Measurements from ENCODE around the gene BRD7. TPM values are rescaled to one million over a fixed set of nuclear protein-coding genes. Genes with fewer than 3 reads are reported as not detected.

BRD7 gene
- total and polyA plus RNA-seq, 7 experiments from 2014 or later = 34.5 to 91.1 (median 84.4) TPM

GRCh38 chr16:50303041-50303604 lies 65.7 kb downstream of the BRD7 start:
- ATAC-seq = no peak
- CTCF ChIA-PET = no interaction called here
- Histone ChIP-seq H3K27me3 (ENCODE audit: control insufficient read depth in 2 of 2, insufficient read depth in 2 of 2, low read length in 2 of 2) (no peaks in the 10 kb centered on the region), H3K27ac (ENCODE audit: low read depth, low read length) (no peak overlapping the region), H3K9me3 (ENCODE audit: control insufficient read depth in 2 of 3, low read length in 3 of 3) (no peaks in the 10 kb centered on the region), H3K4me1 (ENCODE audit: control insufficient read depth in 2 of 2, insufficient read depth in 2 of 2, low read length in 2 of 2) (no peaks in the 10 kb centered on the region), H3K4me3 (ENCODE audit: low read length) (no peak overlapping the region), H3K36me3 (ENCODE audit: control insufficient read depth in 2 of 3, insufficient read depth in 3 of 3, low read length in 3 of 3) (peaks cover 0 to 95% (median 12%) of the 10 kb centered on the region in 3 experiments)
- H3K27ac Mint-ChIP-seq = peak overlapping the region in 7 of 9 donors; percentile 18 to 81 (median 51)
- intact Hi-C loops (cut with micrococcal nuclease) = no loop called here
- H3K4me3 Mint-ChIP-seq = no peak overlapping the region
- no peaks in the 10 kb centered on the region for H3K27me3 Mint-ChIP-seq
- DNase-seq = peak in 1 of 9 donors; percentile 2
- H3K4me1 Mint-ChIP-seq = peaks cover 0 to 3% (median 0%) of the 10 kb centered on the region in 7 donors
- H3K36me3 Mint-ChIP-seq = peaks cover 0 to 16% (median 3%) of the 10 kb centered on the region in 5 donors
- no peaks in the 10 kb centered on the region for H3K9me3 Mint-ChIP-seq
- POLR2A ChIA-PET = interaction anchor here (0.7 kb wide), 1 partner anchor 10 kb away, joined by 3 read pairs; no protein-coding TSS in a partner anchor

- H3K4me3 ChIP-seq (ENCODE audit: low read length) = no peak overlapping the region
- no peaks in the 10 kb centered on the region for H3K9me3 ChIP-seq (ENCODE audit: control insufficient read depth in 2 of 3, low read length in 3 of 3)
- Mint-ChIP-seq H3K36me3 (peaks cover 0 to 17% (median 3%) of the 10 kb centered on the region in 5 donors), H3K4me3 (no peak overlapping the region), H3K4me1 (peaks cover 0 to 3% (median 0%) of the 10 kb centered on the region in 7 donors), H3K27ac (peak overlapping the region in 5 of 9 donors; percentile 18 to 81 (median 31)), H3K27me3 (no peaks in the 10 kb centered on the region), H3K9me3 (no peaks in the 10 kb centered on the region)
- ChIA-PET CTCF (no interaction called here), POLR2A (interaction anchor here (0.7 to 1.5 kb wide), 2 partner anchors 10 to 29 kb away, joined by 3 read pairs; no protein-coding TSS in a partner anchor)
- ATAC-seq (no peak), DNase-seq (peak in 1 of 9 donors; percentile 1)
- no peaks in the 10 kb centered on the region for H3K27me3 ChIP-seq (ENCODE audit: control insufficient read depth in 2 of 2, insufficient read depth in 2 of 2, low read length in 2 of 2)
- H3K27ac ChIP-seq (ENCODE audit: low read depth, low read length) = no peak overlapping the region
- intact Hi-C loops (cut with micrococcal nuclease) = no loop called here
- no peaks in the 10 kb centered on the region for H3K4me1 ChIP-seq (ENCODE audit: control insufficient read depth in 2 of 2, insufficient read depth in 2 of 2, low read length in 2 of 2)
- H3K36me3 ChIP-seq (ENCODE audit: control insufficient read depth in 2 of 3, insufficient read depth in 3 of 3, low read length in 3 of 3) = peaks cover 0 to 97% (median 12%) of the 10 kb centered on the region in 3 experiments
Observed at GRCh38 chr16:50302472-50303005, 66.2 kb downstream of the BRD7 start.

- CTCF ChIA-PET = no interaction called here
- Histone ChIP-seq H3K27me3 (ENCODE audit: control insufficient read depth in 2 of 2, insufficient read depth in 2 of 2, low read length in 2 of 2) (no peaks in the 10 kb centered on the region), H3K4me3 (ENCODE audit: low read length) (no peak overlapping the region), H3K9me3 (ENCODE audit: control insufficient read depth in 2 of 3, low read length in 3 of 3) (no peaks in the 10 kb centered on the region), H3K4me1 (ENCODE audit: control insufficient read depth in 2 of 2, insufficient read depth in 2 of 2, low read length in 2 of 2) (no peaks in the 10 kb centered on the region), H3K36me3 (ENCODE audit: control insufficient read depth in 2 of 3, insufficient read depth in 3 of 3, low read length in 3 of 3) (peaks cover 0 to 97% (median 12%) of the 10 kb centered on the region in 3 experiments), H3K27ac (ENCODE audit: low read depth, low read length) (no peak overlapping the region)
- Mint-ChIP-seq H3K9me3 (no peaks in the 10 kb centered on the region), H3K27me3 (no peaks in the 10 kb centered on the region), H3K27ac (peak overlapping the region in 1 of 9 donors; percentile 32), H3K4me1 (peaks cover 0 to 2% (median 0%) of the 10 kb centered on the region in 7 donors), H3K4me3 (no peak overlapping the region), H3K36me3 (peaks cover 0 to 18% (median 3%) of the 10 kb centered on the region in 5 donors)
- ATAC-seq = no peak
- peak in 1 of 9 donors; percentile 3 for DNase-seq
- POLR2A ChIA-PET = interaction anchor here (1.5 kb wide), 1 partner anchor 28 kb away, joined by 3 read pairs; no protein-coding TSS in a partner anchor
- intact Hi-C loops (cut with micrococcal nuclease) = no loop called here
Observed at GRCh38 chr16:50301626-50302471, 66.9 kb downstream of the BRD7 start.

GRCh38 chr16:50300942-50301625 lies 67.7 kb downstream of the BRD7 start:
- no peaks in the 10 kb centered on the region for H3K4me1 Mint-ChIP-seq
- peak overlapping the region in 1 of 9 donors; percentile 22 for H3K27ac Mint-ChIP-seq
- Histone ChIP-seq H3K9me3 (ENCODE audit: control insufficient read depth in 2 of 3, low read length in 3 of 3) (no peaks in the 10 kb centered on the region), H3K27ac (ENCODE audit: low read depth, low read length) (no peak overlapping the region), H3K36me3 (ENCODE audit: control insufficient read depth in 2 of 3, insufficient read depth in 3 of 3, low read length in 3 of 3) (peaks cover 0 to 96% (median 12%) of the 10 kb centered on the region in 3 experiments), H3K4me1 (ENCODE audit: control insufficient read depth in 2 of 2, insufficient read depth in 2 of 2, low read length in 2 of 2) (no peaks in the 10 kb centered on the region), H3K27me3 (ENCODE audit: control insufficient read depth in 2 of 2, insufficient read depth in 2 of 2, low read length in 2 of 2) (no peaks in the 10 kb centered on the region), H3K4me3 (ENCODE audit: low read length) (no peak overlapping the region)
- no peaks in the 10 kb centered on the region for H3K9me3 Mint-ChIP-seq
- intact Hi-C loops (cut with micrococcal nuclease) = no loop called here
- H3K4me3 Mint-ChIP-seq = no peak overlapping the region
- ChIA-PET POLR2A (interaction anchor here (1.5 kb wide), 1 partner anchor 27 kb away, joined by 3 read pairs; no protein-coding TSS in a partner anchor), CTCF (no interaction called here)
- peak in 1 of 9 donors; percentile 1 for DNase-seq
- ATAC-seq = no peak
- no peaks in the 10 kb centered on the region for H3K27me3 Mint-ChIP-seq
- H3K36me3 Mint-ChIP-seq = peaks cover 0 to 19% (median 0%) of the 10 kb centered on the region in 5 donors

- no peak overlapping the region for H3K4me3 Mint-ChIP-seq
- no peak overlapping the region for H3K27ac Mint-ChIP-seq
- Histone ChIP-seq H3K36me3 (ENCODE audit: control insufficient read depth in 2 of 3, insufficient read depth in 3 of 3, low read length in 3 of 3) (peaks cover 0 to 96% (median 9%) of the 10 kb centered on the region in 3 experiments), H3K4me1 (ENCODE audit: control insufficient read depth in 2 of 2, insufficient read depth in 2 of 2, low read length in 2 of 2) (no peaks in the 10 kb centered on the region), H3K9me3 (ENCODE audit: control insufficient read depth in 2 of 3, low read length in 3 of 3) (no peaks in the 10 kb centered on the region), H3K27me3 (ENCODE audit: control insufficient read depth in 2 of 2, insufficient read depth in 2 of 2, low read length in 2 of 2) (no peaks in the 10 kb centered on the region), H3K4me3 (ENCODE audit: low read length) (no peak overlapping the region), H3K27ac (ENCODE audit: low read depth, low read length) (no peak overlapping the region)
- H3K9me3 Mint-ChIP-seq = no peaks in the 10 kb centered on the region
- H3K4me1 Mint-ChIP-seq = peaks cover 0 to 5% (median 5%) of the 10 kb centered on the region in 7 donors
- no peak for ATAC-seq
- peaks cover 0 to 26% (median 4%) of the 10 kb centered on the region in 5 donors for H3K36me3 Mint-ChIP-seq
- H3K27me3 Mint-ChIP-seq = no peaks in the 10 kb centered on the region
- ChIA-PET CTCF (no interaction called here), POLR2A (no interaction called here)
- intact Hi-C loops (cut with micrococcal nuclease) = no loop called here
- no peak for DNase-seq
Observed at GRCh38 chr16:50299508-50300105, 69.2 kb downstream of the BRD7 start.
